ENCODE measurements around the gene MAMLD1.

DNA sequence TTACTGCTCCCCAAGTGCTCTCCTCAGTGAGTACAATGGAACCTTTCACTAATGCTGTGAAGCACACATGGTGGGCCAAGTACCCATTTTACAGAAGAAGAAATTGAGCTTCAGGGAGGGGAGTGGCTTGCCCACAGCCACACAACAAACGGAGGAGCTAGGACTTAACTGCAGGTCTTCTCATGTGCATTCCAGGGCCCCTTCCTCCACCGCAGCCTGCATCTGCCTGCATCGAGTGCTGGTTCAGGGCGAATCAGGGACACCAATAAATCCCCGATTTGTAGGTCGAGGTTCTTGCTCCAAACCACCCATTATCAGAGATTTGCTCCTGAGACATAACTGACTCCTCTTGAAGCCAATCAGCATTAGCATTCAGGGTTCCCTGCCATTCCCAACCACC lies 100.9 kb downstream of the MAMLD1 start:
- TF ChIP-seq CTCF (IDR thresholded peaks at IDR 0.05): no peak
- no peak for TF ChIP-seq POLR2A (IDR thresholded peaks at IDR 0.05)

Data from Peyer's patch (tissue), 4 donors.